Measurements from ENCODE around the gene REXO5. TPM values are rescaled to one million over a fixed set of nuclear protein-coding genes. Genes with fewer than 3 reads are reported as not detected.

The REXO5 gene
- total and polyA plus RNA-seq, 8 donors = 0.88 to 4.9 (median 2.1) TPM

- WGBS, 2 donors = 94% methylated on average over 3 of the region's 3 CpGs
- FAIRE-seq (no peak), ATAC-seq (no peak), DNase-seq (no peak)
- TF ChIP-seq, protein P1, sequence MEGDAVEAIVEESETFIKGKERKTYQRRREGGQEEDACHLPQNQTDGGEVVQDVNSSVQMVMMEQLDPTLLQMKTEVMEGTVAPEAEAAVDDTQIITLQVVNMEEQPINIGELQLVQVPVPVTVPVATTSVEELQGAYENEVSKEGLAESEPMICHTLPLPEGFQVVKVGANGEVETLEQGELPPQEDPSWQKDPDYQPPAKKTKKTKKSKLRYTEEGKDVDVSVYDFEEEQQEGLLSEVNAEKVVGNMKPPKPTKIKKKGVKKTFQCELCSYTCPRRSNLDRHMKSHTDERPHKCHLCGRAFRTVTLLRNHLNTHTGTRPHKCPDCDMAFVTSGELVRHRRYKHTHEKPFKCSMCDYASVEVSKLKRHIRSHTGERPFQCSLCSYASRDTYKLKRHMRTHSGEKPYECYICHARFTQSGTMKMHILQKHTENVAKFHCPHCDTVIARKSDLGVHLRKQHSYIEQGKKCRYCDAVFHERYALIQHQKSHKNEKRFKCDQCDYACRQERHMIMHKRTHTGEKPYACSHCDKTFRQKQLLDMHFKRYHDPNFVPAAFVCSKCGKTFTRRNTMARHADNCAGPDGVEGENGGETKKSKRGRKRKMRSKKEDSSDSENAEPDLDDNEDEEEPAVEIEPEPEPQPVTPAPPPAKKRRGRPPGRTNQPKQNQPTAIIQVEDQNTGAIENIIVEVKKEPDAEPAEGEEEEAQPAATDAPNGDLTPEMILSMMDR (IDR thresholded peaks at IDR 0.05) = no peak
- Histone ChIP-seq H3K9me3 (no peaks in the 10 kb centered on the region), H3K27me3 (no peaks in the 10 kb centered on the region), H3K27ac (no peak overlapping the region), H3K4me1 (peaks cover 18 to 23% (median 20%) of the 10 kb centered on the region in 3 donors), H3K4me3 (no peak overlapping the region), H3K36me3 (no peaks in the 10 kb centered on the region)
- intact Hi-C loops (cut with DNase I) = no loop called here
These were observed 67.0 kb downstream of the REXO5 start for GRCh38 chr16:20873331-20873730.

- no peak for ATAC-seq
- Histone ChIP-seq H3K4me1 (peaks cover 18 to 24% (median 23%) of the 10 kb centered on the region in 3 donors), H3K27ac (no peak overlapping the region), H3K36me3 (no peaks in the 10 kb centered on the region), H3K27me3 (no peaks in the 10 kb centered on the region), H3K9me3 (no peaks in the 10 kb centered on the region), H3K4me3 (no peak overlapping the region)
- WGBS, 2 donors = 90 to 93% methylated on average over 4 of the region's 4 CpGs
- no peak for FAIRE-seq
- intact Hi-C loops (cut with DNase I) = no loop called here
- TF ChIP-seq, protein P1 (IDR thresholded peaks at IDR 0.05) = no peak
- DNase-seq = no peak
These were observed 67.8 kb downstream of the REXO5 start for GRCh38 chr16:20874088-20874581.

- Histone ChIP-seq H3K27me3 (no peaks in the 10 kb centered on the region), H3K9me3 (no peaks in the 10 kb centered on the region), H3K27ac (no peak overlapping the region), H3K36me3 (no peaks in the 10 kb centered on the region), H3K4me3 (no peak overlapping the region), H3K4me1 (peaks cover 25 to 32% (median 32%) of the 10 kb centered on the region in 3 donors)
- intact Hi-C loops (cut with DNase I) = no loop called here
- TF ChIP-seq, protein P1 (IDR thresholded peaks at IDR 0.05) = no peak
- no peak for ATAC-seq
- FAIRE-seq = no peak
- DNase-seq = no peak
- WGBS, 2 donors = 89 to 92% methylated on average over 1 of the region's 1 CpG
These were observed 69.0 kb downstream of the REXO5 start for GRCh38 chr16:20875355-20875650.

GRCh38 chr16:20878682-20879147 lies 72.4 kb downstream of the REXO5 start:
- peaks cover 40 to 48% (median 41%) of the 10 kb centered on the region in 3 donors for H3K4me1 ChIP-seq
- H3K27ac ChIP-seq = peak overlapping the region in 3 of 4 donors; percentile 19 to 72 (median 59)
- H3K4me3 ChIP-seq = no peak overlapping the region
- H3K27me3 ChIP-seq = no peaks in the 10 kb centered on the region
- FAIRE-seq = no peak
- no peak for DNase-seq
- ATAC-seq = no peak
- H3K9me3 ChIP-seq = no peaks in the 10 kb centered on the region
- H3K36me3 ChIP-seq = no peaks in the 10 kb centered on the region
- TF ChIP-seq, protein P1 (IDR thresholded peaks at IDR 0.05) = no peak
- 68 to 73% methylated on average over 5 of the region's 5 CpGs for WGBS, 2 donors
- intact Hi-C loops (cut with DNase I) = no loop called here

- Histone ChIP-seq H3K9me3 (no peaks in the 10 kb centered on the region), H3K27ac (peak overlapping the region in 3 of 4 donors; percentile 19 to 72 (median 59)), H3K27me3 (no peaks in the 10 kb centered on the region), H3K4me1 (peaks cover 44 to 54% (median 46%) of the 10 kb centered on the region in 3 donors), H3K36me3 (no peaks in the 10 kb centered on the region), H3K4me3 (no peak overlapping the region)
- TF ChIP-seq, protein P1 (IDR thresholded peaks at IDR 0.05) = no peak
- no peak for DNase-seq
- intact Hi-C loops (cut with DNase I) = no loop called here
- WGBS, 2 donors = 25 to 29% methylated on average over 7 of the region's 7 CpGs
- no peak for FAIRE-seq
- ATAC-seq = peak; percentile 63 to 73 (median 68)
These were observed 73.1 kb downstream of the REXO5 start for GRCh38 chr16:20879175-20880040.
